ENCODE results near the gene TRAPPC6A.

TRAPPC6A gene

GRCh38 chr19:45170146-45171106, 7.6 kb downstream of the TRAPPC6A start:
- FAIRE-seq (no peak), DNase-seq (ENCODE audit: insufficient read length) (no peak)
- TF ChIP-seq POLR2A (IDR thresholded peaks at IDR 0.05; ENCODE audit: low read depth, low read length) (no peak), TAF1 (IDR thresholded peaks at IDR 0.05; ENCODE audit: borderline replicate concordance, low read depth, low read length) (no peak), POLR2AphosphoS5 (IDR thresholded peaks at IDR 0.05; ENCODE audit: low read depth, low read length) (no peak)

GRCh38 chr19:45169602-45170001, 8.4 kb downstream of the TRAPPC6A start:
- FAIRE-seq, result no peak
- TF ChIP-seq POLR2A (IDR thresholded peaks at IDR 0.05; ENCODE audit: low read depth, low read length), result no peak
- no peak for TF ChIP-seq POLR2AphosphoS5 (IDR thresholded peaks at IDR 0.05; ENCODE audit: low read depth, low read length)
- TF ChIP-seq TAF1 (IDR thresholded peaks at IDR 0.05; ENCODE audit: borderline replicate concordance, low read depth, low read length), result no peak

GRCh38 chr19:45168767-45169351, 9.2 kb downstream of the TRAPPC6A start:
- TF ChIP-seq TAF1 (IDR thresholded peaks at IDR 0.05; ENCODE audit: borderline replicate concordance, low read depth, low read length), result no peak
- no peak for TF ChIP-seq POLR2AphosphoS5 (IDR thresholded peaks at IDR 0.05; ENCODE audit: low read depth, low read length)
- no peak for TF ChIP-seq POLR2A (IDR thresholded peaks at IDR 0.05; ENCODE audit: low read depth, low read length)
- FAIRE-seq, result no peak
- no peak for DNase-seq (ENCODE audit: insufficient read length)

More at GRCh38 chr19:45169602-45170001, 8.4 kb downstream of the TRAPPC6A start:
- no peak for DNase-seq (ENCODE audit: insufficient read length)

GRCh38 chr19:45166723-45167252, 11.2 kb downstream of the TRAPPC6A start:
- DNase-seq (ENCODE audit: insufficient read length), result no peak
- TF ChIP-seq POLR2A (IDR thresholded peaks at IDR 0.05; ENCODE audit: low read depth, low read length) (no peak), POLR2AphosphoS5 (IDR thresholded peaks at IDR 0.05; ENCODE audit: low read depth, low read length) (no peak), TAF1 (IDR thresholded peaks at IDR 0.05; ENCODE audit: borderline replicate concordance, low read depth, low read length) (no peak)
- no peak for FAIRE-seq

- FAIRE-seq (peak; percentile 87), DNase-seq (ENCODE audit: insufficient read length) (peak; percentile 81)
- TF ChIP-seq TAF1 (IDR thresholded peaks at IDR 0.05; ENCODE audit: borderline replicate concordance, low read depth, low read length), result no peak
- TF ChIP-seq POLR2AphosphoS5 (IDR thresholded peaks at IDR 0.05; ENCODE audit: low read depth, low read length), result no peak
- TF ChIP-seq POLR2A (IDR thresholded peaks at IDR 0.05; ENCODE audit: low read depth, low read length), result no peak
Observed at GRCh38 chr19:45164577-45165335, 13.3 kb downstream of the TRAPPC6A start.

GRCh38 chr19:45163751-45164460, 14.1 kb downstream of the TRAPPC6A start:
- TF ChIP-seq POLR2A (IDR thresholded peaks at IDR 0.05; ENCODE audit: low read depth, low read length) (no peak), TAF1 (IDR thresholded peaks at IDR 0.05; ENCODE audit: borderline replicate concordance, low read depth, low read length) (no peak), POLR2AphosphoS5 (IDR thresholded peaks at IDR 0.05; ENCODE audit: low read depth, low read length) (no peak)
- no peak for DNase-seq (ENCODE audit: insufficient read length)
- no peak for FAIRE-seq

- FAIRE-seq, result no peak
- DNase-seq (ENCODE audit: insufficient read length), result no peak
- TF ChIP-seq TAF1 (IDR thresholded peaks at IDR 0.05; ENCODE audit: borderline replicate concordance, low read depth, low read length) (no peak), POLR2A (IDR thresholded peaks at IDR 0.05; ENCODE audit: low read depth, low read length) (no peak), POLR2AphosphoS5 (IDR thresholded peaks at IDR 0.05; ENCODE audit: low read depth, low read length) (no peak)
Observed at GRCh38 chr19:45163156-45163555, 14.9 kb downstream of the TRAPPC6A start.

- FAIRE-seq (no peak), DNase-seq (ENCODE audit: insufficient read length) (no peak)
- no peak for TF ChIP-seq POLR2AphosphoS5 (IDR thresholded peaks at IDR 0.05; ENCODE audit: low read depth, low read length)
- no peak for TF ChIP-seq POLR2A (IDR thresholded peaks at IDR 0.05; ENCODE audit: low read depth, low read length)
- no peak for TF ChIP-seq TAF1 (IDR thresholded peaks at IDR 0.05; ENCODE audit: borderline replicate concordance, low read depth, low read length)
Observed at GRCh38 chr19:45162608-45163143, 15.4 kb downstream of the TRAPPC6A start.

GRCh38 chr19:45161738-45162607, 16.1 kb downstream of the TRAPPC6A start:
- FAIRE-seq, result no peak
- TF ChIP-seq POLR2A (IDR thresholded peaks at IDR 0.05; ENCODE audit: low read depth, low read length), result no peak
- no peak for TF ChIP-seq POLR2AphosphoS5 (IDR thresholded peaks at IDR 0.05; ENCODE audit: low read depth, low read length)
- no peak for DNase-seq (ENCODE audit: insufficient read length)

Data from GM12892 (cell line).